Erythroblast (primary cell): ENCODE data around the gene RAB11FIP2.

Experiments used
- GATA1 ChIP-seq: IDR thresholded peaks from 2 replicates; pipeline ENCODE4 v1.6.1; 2011; ENCODE audit warnings: low read depth, mild to moderate bottlenecking, control low read depth, low read length, moderate library complexity
- POLR2A ChIP-seq: IDR thresholded peaks from 2 replicates; pipeline ENCODE4 v1.6.1; 2011; ENCODE audit warnings: mild to moderate bottlenecking, low read length

DNA sequence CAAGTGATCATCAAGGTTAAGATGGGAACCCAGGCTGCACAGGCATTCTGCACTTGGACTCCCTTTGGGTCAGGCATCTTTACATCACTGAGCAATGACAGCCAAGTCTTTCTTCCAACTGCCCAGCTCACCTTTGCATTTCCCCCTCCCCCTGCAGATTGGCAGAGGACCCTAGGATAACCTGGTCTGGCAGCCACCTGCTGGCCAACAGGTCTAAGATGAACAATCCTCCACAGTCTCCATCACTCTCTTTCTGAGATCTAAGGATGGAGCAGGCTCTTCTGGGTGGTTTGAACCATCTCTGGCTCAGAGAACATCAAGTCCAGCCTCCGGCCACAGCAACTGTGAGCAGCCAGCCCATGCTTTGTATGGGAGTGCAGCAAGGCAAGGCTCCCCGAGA is 75.8 kb downstream of the RAB11FIP2 start:
- TF ChIP-seq POLR2A (no peak), GATA1 (no peak)
